NT2/D1 (cell line): Measurements from ENCODE around the gene CCDC70.

ENCODE experiments used
- SUZ12 ChIP-seq: IDR thresholded peaks from 2 replicates; pipeline ENCODE4 v1.6.1; 2011; ENCODE audit not compliant: insufficient read length, insufficient read depth; ENCODE audit errors: extremely low read depth
- YY1 ChIP-seq: IDR thresholded peaks from 2 replicates; pipeline ENCODE4 v1.6.1; 2011; ENCODE audit not compliant: insufficient read length, insufficient read depth
- ZNF274 ChIP-seq: IDR thresholded peaks from 2 replicates; pipeline ENCODE4 v1.6.1; 2011; ENCODE audit warnings: mild to moderate bottlenecking, low read depth, low read length

DNA sequence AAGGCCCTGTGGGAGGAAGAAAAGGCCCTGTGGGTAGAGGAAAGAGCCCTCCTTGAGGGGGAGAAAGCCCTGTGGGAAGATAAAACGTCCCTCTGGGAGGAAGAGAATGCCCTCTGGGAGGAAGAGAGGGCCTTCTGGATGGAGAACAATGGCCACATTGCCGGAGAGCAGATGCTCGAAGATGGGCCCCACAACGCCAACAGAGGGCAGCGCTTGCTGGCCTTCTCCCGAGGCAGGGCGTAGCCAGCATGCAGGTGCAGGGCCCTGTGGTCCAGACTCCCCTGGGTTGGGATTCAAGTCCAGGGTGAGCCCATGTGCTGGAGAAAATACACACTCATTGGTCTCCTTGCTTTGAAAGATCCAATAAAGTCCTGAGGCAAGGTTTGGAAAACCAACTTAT is 4.1 kb downstream of the CCDC70 start:
- TF ChIP-seq SUZ12: no peak
- TF ChIP-seq YY1: no peak
- TF ChIP-seq ZNF274: no peak
